ENCODE data around the gene BCS1L. TPM values are rescaled to one million over a fixed set of nuclear protein-coding genes. Genes with fewer than 3 reads are reported as not detected.

The BCS1L gene
- total and polyA plus RNA-seq, 9 of the 15 experiments (the other 6 are each of a cell fraction or from before 2014, with no cell fraction given) = 37.6 to 103 (median 56.7) TPM

- TF ChIP-seq MGA (IDR thresholded peaks at IDR 0.05) (peak; percentile 70), CTCFL (IDR thresholded peaks at IDR 0.05; ENCODE audit: borderline replicate concordance, insufficient read depth, low read depth, low read length, poor library complexity, severe bottlenecking) (peak; percentile 92), BDP1 (IDR thresholded peaks at IDR 0.05; ENCODE audit: insufficient read depth, insufficient read length) (no peak), EP400 (IDR thresholded peaks at IDR 0.05) (peak; percentile 71; the same call in 1 of the 2 replicates), CBFB (CRISPR knock-in tag; IDR thresholded peaks at IDR 0.05) (no peak), FIP1L1 (IDR thresholded peaks at IDR 0.05; ENCODE audit: low read depth, low read length, poor library complexity, severe bottlenecking) (peak; percentile 53), RBM17 (IDR thresholded peaks at IDR 0.05; ENCODE audit: borderline replicate concordance, low read depth, low read length) (no peak), STAT6 (CRISPR knock-in tag; IDR thresholded peaks at IDR 0.05) (no peak)
Measured at GRCh38 chr2:218710687-218711549, 51.4 kb downstream of the BCS1L start, which contains the start of gene TTLL4 (continued).

Measured in K562 (cell line).